Mesenchymal stem cell (in vitro differentiated cells and primary cell): ENCODE data around the gene S1PR3. TPM values are rescaled to one million over a fixed set of nuclear protein-coding genes. Genes with fewer than 3 reads are reported as not detected.
A peak's percentile ranks its signal among the peaks of the same experiment; 100 is the strongest.
"Not testable (repeated sequence)": the region's sequence is repeated elsewhere in the genome, so short reads cannot be mapped to it uniquely, and the experiment has no call there.

Source experiments
- DNase-seq: peaks from one replicate; pipeline ENCODE4 v3.0.0-alpha.2; 2013
- H2AFZ ChIP-seq: one replicate; pipeline ENCODE4 v1.6.1; 2013; ENCODE audit warnings: low read depth, mild to moderate bottlenecking, control low read depth, inconsistent platforms, low read length, moderate library complexity
- H2AK5ac ChIP-seq: 2 replicates; pipeline ENCODE4 v1.6.1; 2013; ENCODE audit warnings: low read length, moderate library complexity, mild to moderate bottlenecking, inconsistent platforms; ENCODE audit not compliant: severe bottlenecking
- H2BK120ac ChIP-seq: one replicate; pipeline ENCODE4 v1.6.1; 2013; ENCODE audit warnings: low read depth, mild to moderate bottlenecking, inconsistent platforms, low read length, moderate library complexity
- H2BK12ac ChIP-seq, 2 experiments: one replicate each; pipeline ENCODE4 v1.6.1; 2013; ENCODE audit warnings: inconsistent platforms in 2 of 2, low read length in 2 of 2, mild to moderate bottlenecking in 2 of 2, moderate library complexity in 2 of 2, control low read depth in 1 of 2
- H2BK15ac ChIP-seq: one replicate; pipeline ENCODE4 v1.6.1; 2013; ENCODE audit warnings: mild to moderate bottlenecking, low read depth, inconsistent platforms; ENCODE audit not compliant: poor library complexity, severe bottlenecking
- H2BK5ac ChIP-seq: 2 replicates; pipeline ENCODE4 v1.6.1; 2013; ENCODE audit warnings: low read depth, mild to moderate bottlenecking, low read length, control low read depth, inconsistent platforms; ENCODE audit not compliant: poor library complexity, severe bottlenecking
- H3K14ac ChIP-seq, 2 experiments: one replicate each; pipeline ENCODE4 v1.6.1; 2013; ENCODE audit warnings: inconsistent platforms in 2 of 2, low read length in 2 of 2, control low read depth in 1 of 2, mild to moderate bottlenecking in 1 of 2, moderate library complexity in 1 of 2
- H3K18ac ChIP-seq, 2 experiments: one replicate each; pipeline ENCODE4 v1.6.1; 2013; ENCODE audit warnings: inconsistent platforms in 2 of 2, low read length in 2 of 2, control low read depth in 1 of 2, low read depth in 1 of 2, mild to moderate bottlenecking in 1 of 2
- H3K23ac ChIP-seq, 2 experiments: one replicate each; pipeline ENCODE4 v1.6.1; 2013; ENCODE audit warnings: inconsistent platforms in 2 of 2, low read length in 2 of 2, mild to moderate bottlenecking in 2 of 2, moderate library complexity in 2 of 2, control low read depth in 1 of 2
- H3K27ac ChIP-seq: 2 replicates; pipeline ENCODE4 v1.5.1; 2013; ENCODE audit warnings: mild to moderate bottlenecking, moderate library complexity, low read length, control low read depth, inconsistent platforms; ENCODE audit not compliant: poor library complexity, severe bottlenecking
- H3K27me3 ChIP-seq, 2 experiments: 2 replicates each; pipeline versions ENCODE4 v1.6.1 to v1.7.0; 2013; ENCODE audit warnings: low read length in 2 of 2, mild to moderate bottlenecking in 2 of 2, moderate library complexity in 2 of 2, control low read depth in 1 of 2, inconsistent platforms in 1 of 2; ENCODE audit not compliant: control insufficient read depth in 1 of 2, insufficient read depth in 1 of 2
- H3K36me3 ChIP-seq, 2 experiments: 2 replicates each; pipeline versions ENCODE4 v1.6.1 to v1.7.0; 2013; ENCODE audit warnings: low read length in 2 of 2, control low read depth in 1 of 2, inconsistent platforms in 1 of 2, low read depth in 1 of 2, mild to moderate bottlenecking in 1 of 2; ENCODE audit not compliant: insufficient read depth in 2 of 2, control insufficient read depth in 1 of 2
- H3K4ac ChIP-seq, 2 experiments: one replicate each; pipeline ENCODE4 v1.6.1; 2013; ENCODE audit warnings: inconsistent platforms in 2 of 2, low read length in 2 of 2, mild to moderate bottlenecking in 2 of 2, moderate library complexity in 2 of 2, control low read depth in 1 of 2, low read depth in 1 of 2
- H3K4me1 ChIP-seq: 2 replicates; pipeline ENCODE4 v1.6.1; 2013; ENCODE audit warnings: low read depth, low read length, control low read depth; ENCODE audit not compliant: control insufficient read depth, insufficient read depth
- H3K4me2 ChIP-seq: 2 replicates; pipeline ENCODE4 v1.6.1; 2013; ENCODE audit warnings: low read length, mild to moderate bottlenecking, inconsistent platforms; ENCODE audit not compliant: poor library complexity, severe bottlenecking
- H3K4me3 ChIP-seq, 2 experiments: 2 replicates each; pipeline versions ENCODE4 v1.5.1 to v1.7.0; 2013; ENCODE audit warnings: low read length in 2 of 2, mild to moderate bottlenecking in 2 of 2, control low read depth in 1 of 2, low read depth in 1 of 2; ENCODE audit not compliant: insufficient read depth in 1 of 2
- H3K79me1 ChIP-seq: replicated peaks from 2 replicates; pipeline ENCODE4 v1.6.1; 2013; ENCODE audit warnings: mild to moderate bottlenecking, control low read depth, low read length, inconsistent platforms; ENCODE audit not compliant: poor library complexity, severe bottlenecking
- H3K9ac ChIP-seq: 2 replicates; pipeline ENCODE4 v1.7.0; 2013; ENCODE audit warnings: mild to moderate bottlenecking, low read length, moderate library complexity
- H3K9me3 ChIP-seq: 2 replicates; pipeline ENCODE4 v1.7.0; 2013; ENCODE audit warnings: mild to moderate bottlenecking, low read length; ENCODE audit not compliant: control insufficient read depth
- H4K8ac ChIP-seq: one replicate; pipeline ENCODE4 v1.6.1; 2013; ENCODE audit warnings: inconsistent platforms, mild to moderate bottlenecking, low read length, moderate library complexity
- H4K91ac ChIP-seq: one replicate; pipeline ENCODE4 v1.6.1; 2013; ENCODE audit warnings: mild to moderate bottlenecking, low read length, inconsistent platforms
- WGBS: methylation state at CpG from one replicate; pipeline ENCODE4 v1.1.7; 2013; ENCODE audit warnings: mixed read lengths; 5-methylcytosine and 5-hydroxymethylcytosine counted together
- polyA plus RNA-seq, 2 experiments: library from polyadenylated mRNA; stranded (reverse); fragments of 200-250 nt; gene quantifications; one replicate each; pipeline ENCODE4 v1.2.3, GENCODE V29; 2013

S1PR3 gene
- polyA plus RNA-seq (2013, experiment 1 of 2), result 71.1 TPM
- 71.6 TPM for polyA plus RNA-seq (2013, experiment 2 of 2)

- under 1% methylated on average over 33 of the region's 94 CpGs for WGBS
- H2BK12ac ChIP-seq, result peak within 1 kb of the TSS; percentile 7 to 88
- H4K91ac ChIP-seq, result peak within 1 kb of the TSS; percentile 72
- H3K27ac ChIP-seq, result no peak within 1 kb of the TSS
- H2BK120ac ChIP-seq, result peak within 1 kb of the TSS; percentile 50
- H2AK5ac ChIP-seq, result no peak within 1 kb of the TSS
- DNase-seq, result peak; percentile 63
- H3K4ac ChIP-seq, result peak within 1 kb of the TSS in 1 of 2 experiments; percentile 53
- H3K14ac ChIP-seq, result peak within 1 kb of the TSS in 1 of 2 experiments; percentile 88
- H3K4me3 ChIP-seq, result peak within 1 kb of the TSS; percentile 84 to 94
- H3K79me1 ChIP-seq, result peaks cover 19% of the 10 kb centered on the region
- H2BK15ac ChIP-seq, result peak within 1 kb of the TSS; percentile 65
- H3K9me3 ChIP-seq, result no peaks in the 10 kb centered on the region
- H3K27me3 ChIP-seq, result no peaks in the 10 kb centered on the region
- H2AFZ ChIP-seq, result peak within 1 kb of the TSS; percentile 74
- H3K9ac ChIP-seq, result peak within 1 kb of the TSS; percentile 88
- peak within 1 kb of the TSS; percentile 91 to 95 for H3K18ac ChIP-seq
- no peak within 1 kb of the TSS for H2BK5ac ChIP-seq
- peak within 1 kb of the TSS; percentile 99 for H3K4me2 ChIP-seq
- peak within 1 kb of the TSS in 1 of 2 experiments; percentile 70 for H3K23ac ChIP-seq
- H4K8ac ChIP-seq, result peak within 1 kb of the TSS; percentile 52
- peaks cover under 1 to 10% of the 10 kb centered on the region in 2 experiments for H3K36me3 ChIP-seq
- peaks cover 10% of the 10 kb centered on the region for H3K4me1 ChIP-seq
These were observed at the start of gene S1PR3 for GRCh38 chr9:88991066-88992034. Gene S1PR3, plus strand, starts transcription at chr9:88991468. Its CDS starts 9,733 bp downstream, at chr9:89001201.

DNA sequence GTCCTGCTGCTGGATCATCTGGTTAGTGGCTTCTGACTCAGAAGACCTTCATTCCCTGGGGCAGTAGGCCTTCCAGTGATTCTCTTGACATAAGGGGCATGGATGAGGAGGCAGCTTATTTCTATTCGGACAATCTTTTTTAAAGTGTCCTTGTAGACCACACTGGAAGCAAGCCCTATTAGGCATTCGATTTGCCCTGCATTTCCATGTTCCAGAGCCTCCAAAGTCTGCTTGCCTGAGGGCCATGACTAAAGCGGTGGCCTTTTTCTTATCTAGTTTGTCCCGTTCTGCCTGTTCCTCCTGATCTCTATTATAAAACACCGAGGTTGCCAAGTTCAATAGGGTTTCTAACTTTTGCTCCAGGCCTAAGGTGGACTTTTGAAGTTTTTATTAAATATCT, 49.7 kb upstream of the S1PR3 start:
- not testable (repeated sequence) for H2AFZ ChIP-seq, H2BK15ac ChIP-seq, H4K8ac ChIP-seq, H3K36me3 ChIP-seq, H2BK120ac ChIP-seq, H4K91ac ChIP-seq, H3K9me3 ChIP-seq, H3K79me1 ChIP-seq, H3K4me2 ChIP-seq, H2AK5ac ChIP-seq, H2BK12ac ChIP-seq, DNase-seq, H3K9ac ChIP-seq, H3K4ac ChIP-seq, H3K23ac ChIP-seq, H3K18ac ChIP-seq, H3K27me3 ChIP-seq, H2BK5ac ChIP-seq, H3K4me1 ChIP-seq, H3K4me3 ChIP-seq, H3K14ac ChIP-seq, H3K27ac ChIP-seq
- 83% methylated on average over 5 of the region's 5 CpGs for WGBS

GRCh38 chr9:88942411-88942810, 48.9 kb upstream of the S1PR3 start:
- Histone ChIP-seq H3K27ac (no peak overlapping the region), H3K14ac (no peak overlapping the region), H4K8ac (no peak overlapping the region), H3K4me3 (no peak overlapping the region), H3K27me3 (no peaks in the 10 kb centered on the region), H2BK5ac (no peak overlapping the region), H2BK15ac (no peak overlapping the region), H2BK120ac (no peak overlapping the region), H4K91ac (no peak overlapping the region), H3K4me2 (no peak overlapping the region), H2BK12ac (no peak overlapping the region), H2AFZ (no peak overlapping the region), H3K23ac (no peak overlapping the region), H3K4me1 (peaks cover 2% of the 10 kb centered on the region), H3K36me3 (no peaks in the 10 kb centered on the region), H3K79me1 (no peaks in the 10 kb centered on the region), H3K9ac (no peak overlapping the region), H3K4ac (no peak overlapping the region), H3K9me3 (no peaks in the 10 kb centered on the region), H3K18ac (no peak overlapping the region), H2AK5ac (no peak overlapping the region)
- DNase-seq, result no peak
- WGBS, result 63% methylated on average over 1 of the region's 1 CpG

DNA sequence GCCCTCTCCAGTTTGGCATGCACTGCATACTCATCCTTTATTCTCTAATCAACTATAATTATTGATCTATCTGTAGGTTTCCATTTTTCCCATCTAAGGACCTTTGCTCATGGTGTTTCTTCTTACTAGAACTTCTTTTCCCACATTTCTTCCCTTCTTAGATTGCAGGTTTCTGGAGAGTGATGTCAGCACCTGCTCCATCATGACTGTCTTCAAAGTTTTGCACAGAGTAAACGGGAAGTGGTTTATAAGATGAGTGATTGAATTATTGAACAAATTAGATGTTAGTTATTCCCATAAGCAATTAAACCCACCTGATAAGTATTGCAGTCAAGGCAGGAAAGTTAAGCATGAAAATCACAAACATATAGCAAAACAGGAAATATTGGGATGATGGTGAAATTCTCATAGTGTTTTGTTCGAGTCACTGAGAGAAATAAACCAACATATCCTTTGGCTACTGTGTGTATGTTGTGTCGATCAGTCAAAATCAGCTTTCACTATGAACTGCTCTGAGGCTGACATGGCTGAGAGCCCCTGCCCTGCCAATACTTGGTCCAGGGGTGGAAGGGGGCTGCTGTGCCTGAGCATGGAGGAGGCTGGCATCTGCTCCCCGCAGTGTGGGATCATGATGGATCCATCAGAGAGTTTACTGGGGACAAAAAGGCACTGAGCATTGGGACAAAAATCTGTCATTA, 45.5 kb upstream of the S1PR3 start:
- Histone ChIP-seq H2BK5ac (no peak overlapping the region), H2AFZ (no peak overlapping the region), H3K79me1 (no peaks in the 10 kb centered on the region), H2BK120ac (no peak overlapping the region), H3K4me2 (no peak overlapping the region), H3K4me3 (no peak overlapping the region), H4K8ac (peak overlapping the region; percentile 36), H4K91ac (peak overlapping the region; percentile 18), H3K14ac (peak overlapping the region in 1 of 2 experiments; percentile 86), H3K27ac (no peak overlapping the region), H3K36me3 (no peaks in the 10 kb centered on the region), H2AK5ac (no peak overlapping the region), H2BK15ac (no peak overlapping the region), H3K9ac (no peak overlapping the region), H3K27me3 (no peaks in the 10 kb centered on the region), H3K23ac (no peak overlapping the region), H2BK12ac (no peak overlapping the region), H3K18ac (no peak overlapping the region), H3K9me3 (no peaks in the 10 kb centered on the region), H3K4ac (no peak overlapping the region), H3K4me1 (peaks cover 14% of the 10 kb centered on the region)
- no peak for DNase-seq
- WGBS, result 61% methylated on average over 2 of the region's 4 CpGs
